Vagina (tissue), 2 donors: Measurements from ENCODE around the gene KDM3A.

ENCODE experiments used
- POLR2AphosphoS5 ChIP-seq, 2 donors: sonication (generic); formaldehyde crosslinking; IDR thresholded peaks; one replicate each; pipeline ENCODE4 v1.9.0; 2017; ENCODE audit warnings: antibody characterized with exemption in 2 of 2, mild to moderate bottlenecking in 2 of 2, low read depth in 1 of 2; ENCODE audit not compliant: insufficient read depth in 1 of 2
- TF ChIP-seq, protein P1 (sequence below), 3 experiments: fragments of 450-650 bp in 2 of 3; fragments of 200-600 bp in 1 of 3; sonication (generic) in 1 of 3; IDR thresholded peaks; one replicate each; pipeline ENCODE4 v1.5.1; 2017 to 2019; ENCODE audit warnings: antibody characterized with exemption in 3 of 3, mild to moderate bottlenecking in 2 of 3, moderate library complexity in 2 of 3

DNA sequence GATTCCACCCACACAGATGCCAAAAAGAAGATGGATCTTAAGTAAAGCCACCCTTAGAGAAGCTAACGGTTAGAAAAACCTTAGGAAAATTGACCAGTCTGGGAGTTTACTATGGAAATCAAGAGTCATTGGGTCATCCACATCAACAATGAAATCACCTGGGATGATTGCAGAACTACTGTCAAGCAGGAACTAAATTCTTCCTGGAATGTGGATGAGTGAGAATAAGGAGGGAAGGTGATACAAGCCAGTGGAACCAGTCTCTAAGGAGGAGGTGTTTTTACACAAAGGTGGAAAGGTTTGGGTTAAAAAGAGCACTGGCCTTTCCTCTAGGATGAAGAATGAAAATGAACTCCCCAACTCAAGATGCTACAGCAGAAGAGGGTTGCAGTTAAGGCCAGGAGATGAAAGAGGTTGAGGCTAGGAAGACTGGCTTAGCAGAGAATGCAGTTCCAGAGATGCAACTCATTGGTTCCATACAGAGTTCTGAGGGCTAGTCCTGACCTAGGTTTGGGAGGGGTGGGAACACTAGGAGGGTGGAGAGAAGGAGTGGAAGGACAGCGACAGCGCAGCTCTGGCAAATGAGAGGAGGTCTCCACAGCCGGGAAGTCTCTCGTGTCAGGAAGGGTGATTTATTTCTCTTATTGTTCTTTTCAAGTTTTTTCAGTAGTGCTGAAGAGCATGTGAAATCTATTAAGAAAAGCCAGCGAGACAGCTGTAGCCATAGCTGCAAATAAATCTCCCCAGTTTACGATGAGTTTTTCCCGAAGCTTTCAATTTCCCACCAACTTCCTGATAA, 27.7 kb upstream of the KDM3A start:
- TF ChIP-seq, protein P1, sequence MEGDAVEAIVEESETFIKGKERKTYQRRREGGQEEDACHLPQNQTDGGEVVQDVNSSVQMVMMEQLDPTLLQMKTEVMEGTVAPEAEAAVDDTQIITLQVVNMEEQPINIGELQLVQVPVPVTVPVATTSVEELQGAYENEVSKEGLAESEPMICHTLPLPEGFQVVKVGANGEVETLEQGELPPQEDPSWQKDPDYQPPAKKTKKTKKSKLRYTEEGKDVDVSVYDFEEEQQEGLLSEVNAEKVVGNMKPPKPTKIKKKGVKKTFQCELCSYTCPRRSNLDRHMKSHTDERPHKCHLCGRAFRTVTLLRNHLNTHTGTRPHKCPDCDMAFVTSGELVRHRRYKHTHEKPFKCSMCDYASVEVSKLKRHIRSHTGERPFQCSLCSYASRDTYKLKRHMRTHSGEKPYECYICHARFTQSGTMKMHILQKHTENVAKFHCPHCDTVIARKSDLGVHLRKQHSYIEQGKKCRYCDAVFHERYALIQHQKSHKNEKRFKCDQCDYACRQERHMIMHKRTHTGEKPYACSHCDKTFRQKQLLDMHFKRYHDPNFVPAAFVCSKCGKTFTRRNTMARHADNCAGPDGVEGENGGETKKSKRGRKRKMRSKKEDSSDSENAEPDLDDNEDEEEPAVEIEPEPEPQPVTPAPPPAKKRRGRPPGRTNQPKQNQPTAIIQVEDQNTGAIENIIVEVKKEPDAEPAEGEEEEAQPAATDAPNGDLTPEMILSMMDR (IDR thresholded peaks at IDR 0.05) = no peak
- TF ChIP-seq POLR2AphosphoS5 (IDR thresholded peaks at IDR 0.05; ENCODE audit: insufficient read depth in 1 of 2, low read depth in 1 of 2) = no peak
